HG03103 (cell line): ENCODE data around the gene CYSRT1.
"Not testable (repeated sequence)": the region's sequence is repeated elsewhere in the genome, so short reads cannot be mapped to it uniquely, and the experiment has no call there.

Source experiments
- ATAC-seq: cut with Tn5 transposase; IDR thresholded peaks from one replicate; pipeline ENCODE4 v1.9.1; 2021; ENCODE audit warnings: low read depth; ENCODE audit not compliant: unreplicated experiment

CYSRT1 gene

DNA sequence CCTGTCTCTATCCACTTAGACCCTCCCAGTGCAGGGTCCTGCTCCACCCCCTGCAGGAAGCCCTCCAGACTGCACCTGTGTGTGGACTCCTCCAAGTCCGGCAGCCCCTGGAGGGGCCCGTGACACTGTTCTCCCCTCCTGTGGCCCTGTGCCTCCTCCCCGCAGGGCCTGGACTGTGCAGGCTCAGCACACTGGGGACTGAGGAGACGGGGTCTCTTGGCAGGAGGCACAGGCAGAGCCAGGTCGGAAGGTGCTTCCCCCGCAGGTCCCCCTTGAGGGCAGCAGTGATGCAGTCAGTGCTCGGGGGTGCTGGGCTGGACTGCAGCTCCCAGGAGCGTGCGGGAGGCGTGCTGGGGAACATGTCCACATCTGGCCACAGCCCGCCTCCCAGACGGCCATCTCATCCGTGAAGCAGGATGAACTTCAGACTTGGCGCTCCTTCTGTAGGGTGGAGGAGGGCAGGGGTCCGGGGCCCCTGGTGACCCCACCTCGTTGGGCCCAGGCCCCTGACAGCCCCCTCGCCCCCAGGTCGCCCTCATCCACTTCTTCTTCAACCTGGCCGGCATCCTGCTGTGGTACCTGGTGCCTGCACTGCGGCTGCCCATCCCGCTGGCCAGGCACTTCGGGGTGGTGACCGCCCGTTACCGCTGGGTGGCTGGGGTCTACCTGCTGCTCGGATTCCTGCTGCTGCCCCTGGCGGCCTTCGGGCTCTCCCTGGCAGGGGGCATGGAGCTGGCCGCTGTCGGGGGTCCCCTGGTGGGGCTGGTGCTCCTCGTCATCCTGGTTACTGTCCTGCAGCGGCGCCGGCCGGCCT lies 10.7 kb downstream of the CYSRT1 start:
- no peak for ATAC-seq

DNA sequence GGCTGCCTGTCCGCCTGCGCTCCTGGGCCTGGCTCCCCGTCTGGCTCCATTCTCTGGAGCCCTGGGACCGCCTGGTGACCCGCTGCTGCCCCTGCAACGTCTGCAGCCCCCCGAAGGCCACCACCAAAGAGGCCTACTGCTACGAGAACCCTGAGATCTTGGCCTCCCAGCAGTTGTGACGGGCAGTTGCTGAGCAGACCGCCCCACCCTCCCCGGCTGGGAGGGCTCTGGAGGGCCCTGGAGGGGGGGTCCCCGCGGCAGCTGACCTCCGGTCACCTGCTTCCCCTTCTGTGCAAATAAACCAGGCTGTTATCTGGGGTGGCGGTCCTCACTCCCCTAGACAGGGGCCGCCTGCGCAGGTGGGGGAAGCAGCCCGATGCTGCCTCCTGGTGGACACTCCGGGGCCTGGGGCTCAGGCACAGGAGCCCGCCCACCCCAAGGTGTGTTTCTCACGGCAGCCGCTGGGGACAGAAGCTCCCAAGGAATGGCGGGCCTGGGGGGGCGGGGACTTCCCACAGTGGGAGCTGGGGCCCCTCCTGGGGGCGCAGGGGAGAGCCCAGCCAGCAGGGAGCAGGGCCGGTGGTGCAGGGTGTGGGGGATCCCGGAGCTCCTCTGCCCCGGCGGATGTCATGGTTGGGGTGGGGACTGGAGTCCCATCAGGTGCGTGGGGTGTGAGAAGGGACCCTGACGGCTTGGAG lies 11.4 kb downstream of the CYSRT1 start:
- no peak for ATAC-seq

GRCh38 chr9:137236936-137237421 lies 12.0 kb downstream of the CYSRT1 start:
- ATAC-seq: no peak

- no peak for ATAC-seq
Measured at GRCh38 chr9:137237759-137238726, 13.1 kb downstream of the CYSRT1 start.

GRCh38 chr9:137239541-137240200 lies 14.7 kb downstream of the CYSRT1 start:
- not testable (repeated sequence) for ATAC-seq

DNA sequence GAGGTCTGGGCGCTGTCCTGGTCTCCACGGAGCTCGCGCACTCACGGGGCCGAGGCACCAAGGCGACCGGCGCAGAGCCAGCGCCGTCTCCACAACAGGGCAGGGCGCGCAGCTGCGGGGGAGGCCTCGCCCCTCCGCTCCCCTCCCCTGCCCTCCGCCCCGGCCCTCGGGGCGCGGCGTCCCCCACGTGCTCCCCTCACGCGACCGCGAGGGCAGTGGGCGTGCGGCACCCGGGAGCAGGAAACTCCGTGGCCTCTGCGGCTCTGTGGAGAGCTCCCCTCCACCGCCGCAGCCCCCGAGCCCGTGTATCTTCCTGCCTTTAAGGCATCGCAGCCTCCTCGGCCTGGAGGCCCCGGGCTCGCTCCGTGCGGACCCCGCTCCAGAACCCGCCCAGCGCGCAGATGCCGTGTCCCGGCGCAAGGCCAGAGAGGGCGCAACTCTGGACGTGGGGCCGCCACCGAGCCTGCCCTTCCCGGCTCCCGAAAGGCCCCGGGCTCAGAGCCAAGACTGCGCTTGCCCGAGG lies 15.4 kb downstream of the CYSRT1 start:
- peak; percentile 15 for ATAC-seq

DNA sequence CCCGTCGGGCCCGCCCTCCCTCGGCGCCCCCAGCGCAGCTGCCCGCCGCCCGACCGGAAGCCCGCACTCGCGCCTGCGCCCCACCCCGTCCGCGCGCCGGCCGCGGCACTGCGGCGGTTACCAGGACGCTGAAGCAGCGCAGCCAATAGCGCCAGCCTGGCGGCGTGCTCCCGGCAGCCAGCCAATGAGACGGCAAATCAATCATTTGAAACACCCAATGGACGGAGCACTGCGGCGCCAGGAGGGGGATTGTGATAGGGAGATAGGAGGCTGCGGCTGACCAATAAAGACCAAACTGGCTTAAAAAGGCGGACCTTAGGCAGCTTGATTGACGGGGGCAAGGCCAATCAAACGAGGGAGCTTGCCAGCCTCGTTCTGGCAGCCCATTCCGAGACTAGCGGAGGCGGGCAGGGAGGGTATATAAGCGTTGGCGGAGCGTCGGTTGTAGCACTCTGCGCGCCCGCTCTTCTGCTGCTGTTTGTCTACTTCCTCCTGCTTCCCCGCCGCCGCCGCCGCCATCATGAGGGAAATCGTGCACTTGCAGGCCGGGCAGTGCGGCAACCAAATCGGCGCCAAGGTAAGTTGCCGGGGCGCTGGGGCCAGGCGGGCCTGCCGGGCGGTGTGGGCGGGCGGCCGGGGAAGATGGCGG lies 16.0 kb downstream of the CYSRT1 start, which contains the start of gene TUBB4B:
TSS of gene TUBB4B (plus strand) at position 447 of the 649 bp plus-strand sequence. CDS start at position 521, 74 bp downstream.
- peak; percentile 72 for ATAC-seq

GRCh38 chr9:137241490-137242268 lies 16.7 kb downstream of the CYSRT1 start:
- ATAC-seq: no peak

GRCh38 chr9:137242269-137243203 lies 17.6 kb downstream of the CYSRT1 start:
- ATAC-seq: no peak

GRCh38 chr9:137243266-137243625 lies 18.3 kb downstream of the CYSRT1 start:
- ATAC-seq: not testable (repeated sequence)

DNA sequence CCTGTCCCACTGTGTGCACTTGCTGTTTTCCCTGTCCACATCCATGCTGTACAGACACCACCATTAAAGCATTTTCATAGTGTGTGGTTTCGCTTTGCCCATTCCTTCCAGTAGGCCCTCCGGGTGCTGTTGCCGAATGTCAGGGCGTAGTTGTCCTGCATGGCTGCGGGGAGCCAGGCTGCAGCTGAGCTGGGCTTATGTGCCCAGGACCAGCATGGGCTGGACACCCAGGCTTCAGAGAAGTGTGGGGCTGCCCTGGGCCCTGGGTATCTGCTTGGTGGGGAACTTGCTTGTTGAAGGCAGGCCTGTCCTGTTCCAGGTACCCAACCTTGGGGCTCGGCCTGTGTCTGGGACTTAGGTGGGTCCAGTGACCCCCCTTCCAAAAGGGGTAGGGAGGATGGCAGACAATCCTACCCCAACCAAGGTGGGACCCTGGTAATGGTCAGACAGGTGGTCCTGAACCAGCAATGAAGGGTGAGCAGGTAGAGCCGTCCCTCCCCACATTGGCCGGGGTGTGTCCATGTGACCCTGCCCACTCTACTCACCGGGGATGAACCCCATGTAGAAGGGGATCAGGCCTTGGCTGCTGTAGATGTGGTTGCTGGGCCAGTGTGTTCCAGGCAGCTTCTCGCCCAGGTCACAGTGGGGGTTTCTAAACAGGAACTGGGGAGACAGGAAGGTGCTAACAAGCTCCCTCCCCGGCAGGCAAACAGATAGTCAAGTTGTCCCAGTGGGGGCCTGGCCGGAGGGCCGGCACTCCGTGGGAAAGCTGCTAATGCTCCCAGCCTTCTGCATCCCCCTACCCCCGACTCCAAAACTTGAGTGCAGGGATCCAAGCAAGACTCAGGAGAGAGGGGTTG lies 18.9 kb downstream of the CYSRT1 start:
- ATAC-seq: no peak

DNA sequence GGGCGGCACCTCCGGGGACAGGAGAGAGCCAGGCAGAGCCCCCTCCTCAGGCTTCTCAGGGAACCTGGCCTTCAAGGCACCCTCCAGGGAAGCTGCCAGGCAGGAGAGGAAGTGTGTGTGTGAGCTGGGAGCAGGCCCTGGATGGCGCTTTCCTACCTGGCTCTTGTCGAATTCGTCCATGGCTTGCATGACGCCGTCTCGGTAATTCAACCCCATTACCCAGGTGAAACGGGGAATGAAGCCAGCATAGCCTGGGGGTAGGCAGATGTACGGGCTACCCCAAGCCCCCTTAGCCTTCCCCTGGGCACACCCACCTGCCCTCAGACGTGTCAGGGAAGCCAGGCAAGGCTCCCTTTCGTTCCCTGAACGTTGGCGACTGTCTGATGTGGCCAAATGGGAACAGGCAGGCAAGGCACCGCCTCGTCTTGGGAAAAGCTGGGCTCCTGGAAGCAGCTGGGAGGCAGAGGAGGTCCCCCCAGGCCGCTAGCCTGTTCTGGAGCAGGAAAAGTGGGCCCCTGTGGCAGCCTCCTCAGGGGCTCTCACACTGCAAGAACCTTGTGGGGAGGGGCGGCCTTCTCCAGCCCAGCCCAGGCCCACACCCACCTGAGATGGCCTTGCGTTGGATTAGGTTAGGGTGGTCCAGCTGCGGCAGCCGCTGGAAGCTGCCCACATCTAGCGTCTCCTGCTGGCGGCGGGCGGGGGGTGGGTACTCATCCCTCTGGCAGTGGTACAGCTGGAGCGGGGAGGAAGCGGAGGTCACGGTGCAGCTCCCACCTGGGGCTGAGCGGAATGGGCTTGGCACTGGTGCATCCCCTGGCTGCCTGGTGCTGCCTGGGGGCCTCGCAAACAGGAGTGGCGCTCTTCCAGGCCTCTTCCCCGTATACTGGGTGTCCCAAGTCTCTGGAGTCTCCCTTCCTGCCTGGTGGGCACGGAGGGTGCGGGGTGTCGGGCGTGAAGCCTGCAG lies 19.8 kb downstream of the CYSRT1 start:
- ATAC-seq: no peak

DNA sequence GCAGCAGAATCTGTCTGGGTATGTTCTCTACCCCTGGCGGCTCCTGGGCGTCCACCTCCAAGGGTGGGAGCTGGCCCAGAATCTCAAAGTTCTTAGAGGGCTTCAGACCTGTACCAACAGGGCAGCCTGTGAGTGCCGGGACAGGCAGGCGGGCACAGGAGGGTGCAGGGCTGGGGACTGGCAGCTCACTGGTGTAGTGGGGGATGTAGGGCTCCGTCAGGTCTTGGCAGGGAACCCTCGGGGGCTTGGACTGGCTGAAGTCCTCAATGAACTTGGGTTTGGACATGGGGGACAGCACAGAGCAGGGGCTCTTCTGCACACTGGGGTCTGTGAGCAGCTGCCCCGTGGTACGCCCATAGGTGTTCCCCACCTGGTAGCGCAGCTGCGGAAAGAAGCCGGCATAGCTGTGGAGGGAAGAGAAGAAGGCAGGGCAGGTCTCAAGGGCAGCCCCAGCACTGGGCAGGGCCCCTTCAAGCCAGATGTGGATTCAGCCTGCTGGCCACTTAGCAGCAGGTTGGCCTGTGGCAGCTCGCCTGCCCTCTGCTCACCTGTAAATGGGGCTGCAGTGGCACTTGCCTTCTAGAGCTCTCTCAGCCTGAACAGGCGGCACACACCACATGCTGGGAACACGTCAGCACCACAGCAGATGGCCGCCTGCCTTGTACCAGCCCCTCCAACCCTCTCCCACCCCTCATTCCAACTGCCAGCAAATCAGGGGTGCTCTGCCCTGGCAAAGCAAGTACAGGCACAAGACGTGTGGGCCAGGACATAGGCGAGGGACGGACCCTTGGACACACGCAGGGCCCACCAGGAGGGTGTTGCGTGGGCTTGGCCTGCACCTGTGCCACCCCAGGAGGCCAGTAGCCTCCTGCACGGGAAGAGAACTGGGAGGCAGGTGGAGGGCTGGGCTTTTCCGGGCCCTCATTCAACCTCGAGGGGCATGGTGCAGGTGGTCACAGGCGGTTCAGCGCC lies 20.8 kb downstream of the CYSRT1 start:
- ATAC-seq: no peak
